PFSK-1 (cell line): ENCODE measurements around the gene EIF4G1.

Experiments used
- FOXP2 ChIP-seq: optimal IDR thresholded peaks from 2 replicates; pipeline ENCODE3; 2011; ENCODE audit warnings: borderline replicate concordance, control low read depth, inconsistent platforms; ENCODE audit not compliant: insufficient read depth; ENCODE audit errors: extremely low read length, extremely low read depth
- POLR2AphosphoS5 ChIP-seq: IDR thresholded peaks from 2 replicates; pipeline ENCODE4 v1.6.1; 2012; ENCODE audit warnings: low read depth, mild to moderate bottlenecking, control low read depth, low read length, moderate library complexity
- SIN3A ChIP-seq: IDR thresholded peaks from 2 replicates; pipeline ENCODE4 v1.6.1; 2012; ENCODE audit warnings: mild to moderate bottlenecking, low read length, moderate library complexity, borderline replicate concordance; ENCODE audit not compliant: insufficient read depth
- TAF1 ChIP-seq: IDR thresholded peaks from 2 replicates; pipeline ENCODE4 v1.6.1; 2012; ENCODE audit warnings: low read length, control low read depth, borderline replicate concordance; ENCODE audit not compliant: insufficient read depth
- TF ChIP-seq, protein P1 (sequence below), 2 experiments: IDR thresholded peaks; 2 replicates each; pipeline versions ENCODE4 v1.6.1 to v1.8.0; 2011 to 2012; ENCODE audit warnings: low read depth in 2 of 2, low read length in 2 of 2, control low read depth in 1 of 2, inconsistent platforms in 1 of 2, mild to moderate bottlenecking in 1 of 2, moderate library complexity in 1 of 2; ENCODE audit not compliant: insufficient read depth in 1 of 2

EIF4G1 gene

DNA sequence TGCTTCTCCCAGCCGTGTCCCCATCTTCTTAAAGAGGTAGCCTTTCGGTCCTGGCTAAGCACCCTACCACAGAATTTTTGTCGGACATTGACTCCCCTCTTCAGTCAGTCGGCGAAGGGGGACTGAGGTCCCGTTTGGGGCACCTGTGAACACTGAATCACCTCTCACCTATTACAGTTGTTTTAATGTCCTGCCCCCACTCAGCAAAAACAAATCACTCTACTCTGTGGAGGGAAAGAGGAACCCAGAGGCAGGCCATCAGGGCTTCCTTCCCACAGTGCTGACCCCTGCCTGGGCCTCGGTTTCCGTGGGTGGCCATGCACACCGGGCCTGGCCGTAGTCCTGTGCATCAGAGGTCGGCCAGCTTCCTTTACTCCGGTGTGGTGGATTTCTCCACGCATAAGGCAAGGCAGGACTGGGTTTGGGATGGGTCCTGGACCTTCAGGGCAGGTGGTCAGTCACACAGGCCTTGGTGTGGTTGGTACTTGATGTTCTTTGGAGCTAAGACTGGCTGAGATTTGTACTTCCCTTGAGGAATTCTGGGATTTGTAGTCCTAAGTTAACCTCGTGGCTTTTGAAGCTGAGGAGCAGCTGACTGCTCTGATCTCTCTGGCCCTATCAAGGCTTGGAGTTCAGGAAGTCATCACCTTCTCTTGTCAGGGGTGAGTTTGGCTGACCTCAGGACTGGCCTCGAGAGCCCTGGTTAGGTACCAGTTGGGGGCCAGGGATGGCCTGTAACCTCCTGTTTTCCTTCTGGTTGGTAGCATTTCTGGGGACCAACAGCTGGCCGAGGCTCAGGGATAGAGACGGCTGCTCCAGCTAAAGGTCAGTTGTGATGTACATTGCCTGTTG is 22.4 kb downstream of the EIF4G1 start:
- TF ChIP-seq TAF1: no peak
- TF ChIP-seq FOXP2: no peak
- TF ChIP-seq POLR2AphosphoS5: no peak
- TF ChIP-seq, protein P1, sequence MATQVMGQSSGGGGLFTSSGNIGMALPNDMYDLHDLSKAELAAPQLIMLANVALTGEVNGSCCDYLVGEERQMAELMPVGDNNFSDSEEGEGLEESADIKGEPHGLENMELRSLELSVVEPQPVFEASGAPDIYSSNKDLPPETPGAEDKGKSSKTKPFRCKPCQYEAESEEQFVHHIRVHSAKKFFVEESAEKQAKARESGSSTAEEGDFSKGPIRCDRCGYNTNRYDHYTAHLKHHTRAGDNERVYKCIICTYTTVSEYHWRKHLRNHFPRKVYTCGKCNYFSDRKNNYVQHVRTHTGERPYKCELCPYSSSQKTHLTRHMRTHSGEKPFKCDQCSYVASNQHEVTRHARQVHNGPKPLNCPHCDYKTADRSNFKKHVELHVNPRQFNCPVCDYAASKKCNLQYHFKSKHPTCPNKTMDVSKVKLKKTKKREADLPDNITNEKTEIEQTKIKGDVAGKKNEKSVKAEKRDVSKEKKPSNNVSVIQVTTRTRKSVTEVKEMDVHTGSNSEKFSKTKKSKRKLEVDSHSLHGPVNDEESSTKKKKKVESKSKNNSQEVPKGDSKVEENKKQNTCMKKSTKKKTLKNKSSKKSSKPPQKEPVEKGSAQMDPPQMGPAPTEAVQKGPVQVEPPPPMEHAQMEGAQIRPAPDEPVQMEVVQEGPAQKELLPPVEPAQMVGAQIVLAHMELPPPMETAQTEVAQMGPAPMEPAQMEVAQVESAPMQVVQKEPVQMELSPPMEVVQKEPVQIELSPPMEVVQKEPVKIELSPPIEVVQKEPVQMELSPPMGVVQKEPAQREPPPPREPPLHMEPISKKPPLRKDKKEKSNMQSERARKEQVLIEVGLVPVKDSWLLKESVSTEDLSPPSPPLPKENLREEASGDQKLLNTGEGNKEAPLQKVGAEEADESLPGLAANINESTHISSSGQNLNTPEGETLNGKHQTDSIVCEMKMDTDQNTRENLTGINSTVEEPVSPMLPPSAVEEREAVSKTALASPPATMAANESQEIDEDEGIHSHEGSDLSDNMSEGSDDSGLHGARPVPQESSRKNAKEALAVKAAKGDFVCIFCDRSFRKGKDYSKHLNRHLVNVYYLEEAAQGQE (IDR thresholded peaks at IDR 0.05; ENCODE audit: insufficient read depth in 1 of 2, low read depth in 2 of 2, low read length in 2 of 2): no peak
- TF ChIP-seq SIN3A: no peak

DNA sequence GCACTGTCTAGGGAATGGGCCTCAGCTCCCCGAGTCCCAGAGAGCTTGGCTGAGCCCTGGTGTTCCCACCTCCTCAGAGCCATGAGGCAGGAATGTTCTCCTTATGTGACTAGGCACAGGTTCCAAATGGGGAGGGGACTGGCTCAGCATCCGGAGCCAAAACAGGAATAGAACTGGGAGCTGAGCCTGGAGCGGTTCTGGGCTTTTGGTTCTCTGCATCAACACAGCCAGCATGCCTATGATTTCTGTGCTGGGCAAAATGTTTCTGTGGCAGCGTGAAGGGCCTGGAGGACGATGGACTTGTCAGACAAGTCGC is 23.0 kb downstream of the EIF4G1 start, which contains the start of gene FAM131A:
Gene FAM131A, plus strand, starts transcription at position 202 of the 316 bp plus-strand sequence. Its CDS starts 31 bp downstream, at position 233.
- TF ChIP-seq SIN3A (no peak), FOXP2 (no peak), POLR2AphosphoS5 (no peak), TAF1 (no peak)
- TF ChIP-seq, protein P1 (IDR thresholded peaks at IDR 0.05; ENCODE audit: insufficient read depth in 1 of 2, low read depth in 2 of 2, low read length in 2 of 2): no peak

DNA sequence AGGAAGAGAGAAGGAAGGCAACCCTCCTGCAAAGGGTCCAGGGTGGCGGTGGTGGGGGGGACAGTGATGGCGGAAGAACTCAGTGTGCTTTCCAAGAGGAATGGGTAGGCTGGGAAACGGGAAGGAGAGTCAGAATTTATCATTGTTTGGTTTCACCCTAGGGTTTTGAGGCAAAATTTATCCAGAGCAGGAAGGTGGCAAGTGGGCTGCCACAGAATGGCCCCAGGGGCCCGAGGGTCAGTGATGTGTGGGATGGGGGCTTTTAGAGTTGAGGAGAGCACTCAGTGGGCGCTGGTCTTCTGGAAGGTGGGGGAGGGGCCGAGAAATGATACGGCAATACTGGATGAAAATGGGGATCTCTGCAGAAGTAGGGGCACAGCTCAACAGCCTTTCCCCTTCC is 23.6 kb downstream of the EIF4G1 start:
- no peak for TF ChIP-seq POLR2AphosphoS5
- no peak for TF ChIP-seq SIN3A

DNA sequence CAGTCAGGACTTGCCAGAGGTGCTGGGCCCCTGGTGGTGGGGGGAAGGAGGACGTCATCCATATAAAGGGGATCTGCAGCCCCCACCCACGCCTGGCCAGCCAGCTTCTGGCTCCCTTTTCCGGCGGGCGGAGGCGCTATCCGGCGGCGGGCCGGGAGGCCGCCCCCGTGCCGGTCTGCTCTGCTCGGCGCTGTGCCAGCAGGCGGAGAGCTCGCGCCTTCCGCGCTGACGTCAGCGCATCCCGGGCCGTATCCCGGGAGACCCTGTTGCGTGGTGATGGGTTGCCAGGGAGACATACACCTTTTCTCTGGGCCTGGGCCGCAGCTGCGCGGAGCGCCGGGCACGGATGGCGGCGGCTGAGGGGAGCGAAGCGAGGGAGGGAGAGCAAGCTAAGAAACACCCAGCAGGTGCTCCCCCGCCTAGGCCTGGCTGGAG is 24.1 kb downstream of the EIF4G1 start:
- no peak for TF ChIP-seq POLR2AphosphoS5
- no peak for TF ChIP-seq FOXP2
- no peak for TF ChIP-seq TAF1
- no peak for TF ChIP-seq SIN3A
- TF ChIP-seq, protein P1 (IDR thresholded peaks at IDR 0.05; ENCODE audit: insufficient read depth in 1 of 2, low read depth in 2 of 2, low read length in 2 of 2): no peak

DNA sequence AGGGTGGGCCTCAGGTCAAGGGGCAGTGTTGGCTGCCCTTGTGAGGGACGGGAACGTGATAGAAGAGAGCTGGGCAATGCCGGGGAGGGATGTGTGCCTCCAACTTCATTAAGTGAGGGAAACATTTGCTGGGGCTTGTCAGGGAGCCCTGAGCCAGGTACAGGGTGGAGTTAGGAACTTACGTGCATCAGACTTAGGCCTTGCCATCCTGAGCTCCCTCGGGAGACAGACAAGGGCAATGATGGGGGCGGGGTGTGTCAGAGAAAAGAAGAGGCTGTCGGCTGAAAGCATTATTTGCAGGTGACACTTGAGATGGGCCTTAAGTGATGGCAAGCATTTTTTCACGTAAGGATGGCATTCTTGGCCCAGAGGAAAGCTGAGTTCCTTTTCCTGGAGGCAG is 24.6 kb downstream of the EIF4G1 start:
- no peak for TF ChIP-seq SIN3A
- no peak for TF ChIP-seq FOXP2
- no peak for TF ChIP-seq POLR2AphosphoS5
- no peak for TF ChIP-seq TAF1
- TF ChIP-seq, protein P1 (IDR thresholded peaks at IDR 0.05; ENCODE audit: insufficient read depth in 1 of 2, low read depth in 2 of 2, low read length in 2 of 2): no peak
